Endothelial cell of hepatic sinusoid (primary cell): Measurements from ENCODE around the gene CYS1.

ENCODE experiments used
- in situ Hi-C: cut with HindIII; loops from 2 replicates; pipeline ENCODE4 v1.10.0; 2017; ENCODE audit warnings: low sequenced_read_pairs

The CYS1 gene

GRCh38 chr2:10053351-10053750 is 26.9 kb downstream of the CYS1 start:
- in situ Hi-C loops = no loop called here

GRCh38 chr2:10052216-10052615 is 28.0 kb downstream of the CYS1 start:
- in situ Hi-C loops = no loop called here

GRCh38 chr2:10048501-10049171 is 31.6 kb downstream of the CYS1 start:
- in situ Hi-C loops = no loop called here

DNA sequence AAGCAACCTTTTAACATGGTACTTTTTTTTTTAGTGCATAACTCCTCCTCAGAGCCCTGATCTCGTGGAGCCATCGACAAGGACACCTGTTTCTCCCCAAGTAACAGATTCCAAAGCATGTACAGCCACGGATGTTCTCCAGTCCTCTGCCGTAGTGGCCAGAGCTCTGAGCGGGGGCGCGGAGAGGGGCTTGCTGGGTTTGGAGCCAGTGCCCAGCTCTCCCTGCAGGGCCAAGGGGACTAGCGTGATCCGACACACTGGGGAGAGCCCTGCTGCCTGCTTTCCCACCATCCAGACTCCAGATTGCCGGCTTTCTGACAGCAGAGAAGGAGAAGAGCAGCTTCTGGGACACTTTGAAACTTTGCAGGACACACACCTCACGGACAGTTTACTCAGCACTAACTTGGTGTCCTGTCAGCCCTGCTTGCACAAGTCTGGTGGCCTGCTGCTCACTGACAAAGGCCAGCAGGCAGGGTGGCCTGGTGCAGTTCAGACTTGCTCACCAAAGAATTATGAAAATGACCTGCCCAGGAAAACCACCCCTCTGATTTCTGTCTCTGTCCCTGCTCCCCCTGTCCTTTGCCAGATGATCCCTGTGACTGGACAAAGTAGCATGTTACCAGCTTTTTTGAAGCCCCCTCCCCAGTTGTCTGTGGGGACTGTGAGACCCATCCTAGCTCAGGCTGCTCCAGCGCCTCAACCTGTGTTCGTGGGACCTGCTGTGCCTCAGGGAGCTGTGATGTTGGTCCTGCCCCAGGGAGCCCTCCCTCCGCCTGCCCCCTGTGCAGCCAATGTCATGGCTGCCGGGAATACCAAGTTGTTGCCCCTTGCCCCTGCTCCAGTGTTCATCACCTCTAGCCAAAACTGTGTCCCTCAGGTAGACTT is 32.4 kb downstream of the CYS1 start:
- in situ Hi-C loops = no loop called here

DNA sequence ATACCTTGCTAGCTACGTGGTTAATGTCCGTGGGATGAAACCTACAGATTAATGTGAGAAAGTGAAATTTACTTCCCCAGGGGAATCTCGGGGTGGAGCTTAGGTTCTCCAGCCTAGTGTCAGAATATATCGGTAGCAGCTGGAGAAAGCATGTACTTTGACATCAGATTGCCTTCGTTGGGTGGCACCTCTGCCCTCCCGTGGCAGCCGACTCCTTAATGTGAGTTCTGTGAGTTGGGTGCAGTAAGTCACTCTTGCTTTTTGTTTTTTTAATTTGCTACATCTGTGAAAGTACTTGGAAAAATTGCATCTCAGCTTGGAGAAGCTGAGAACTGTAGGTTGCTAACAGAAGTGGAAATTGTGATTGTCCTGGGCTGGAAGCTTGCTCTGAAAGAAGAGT is 33.3 kb downstream of the CYS1 start:
- in situ Hi-C loops = no loop called here

DNA sequence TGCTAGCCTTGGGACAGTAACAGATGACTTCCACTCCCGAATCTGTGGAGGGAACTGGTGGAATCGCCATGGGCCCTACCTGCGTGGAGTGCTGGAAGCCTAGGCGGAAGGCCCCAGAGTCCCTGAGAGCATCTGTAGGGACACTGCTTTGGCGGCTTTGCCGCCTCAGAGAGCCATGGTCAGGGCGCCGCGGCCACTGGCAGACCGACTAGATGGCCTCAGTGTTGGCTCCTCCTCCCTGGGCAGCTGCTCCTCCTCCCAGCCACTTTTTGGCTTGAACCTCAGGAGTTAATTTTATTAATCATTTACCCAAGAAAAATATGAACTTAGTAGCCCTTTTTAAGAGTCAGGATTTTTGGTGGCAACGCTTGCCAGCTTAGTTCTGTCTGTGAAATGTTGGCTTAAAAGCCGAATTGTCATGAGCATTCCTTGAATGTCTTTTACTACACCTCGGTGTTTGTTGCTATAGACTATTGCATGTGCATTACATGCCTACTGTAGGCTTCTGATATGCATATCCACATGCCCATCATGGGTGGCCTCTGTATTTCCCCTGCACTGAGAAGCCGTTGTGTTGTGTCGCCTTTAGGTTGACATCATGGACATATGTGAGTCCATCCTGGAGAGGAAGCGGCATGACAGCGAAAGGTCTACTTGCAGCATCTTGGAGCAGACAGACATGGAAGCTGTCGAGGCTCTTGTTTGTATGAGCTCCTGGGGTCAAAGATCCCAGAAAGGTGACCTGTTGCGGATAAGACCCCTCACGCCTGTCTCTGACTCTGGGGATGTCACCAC is 34.5 kb downstream of the CYS1 start:
- in situ Hi-C loops = no loop called here

GRCh38 chr2:10043906-10044601 is 36.2 kb downstream of the CYS1 start:
- in situ Hi-C loops = loop anchor here (5.0 kb wide), 2 partner anchors 53 to 232 kb away; no protein-coding TSS in a partner anchor

GRCh38 chr2:10043256-10043905 is 36.8 kb downstream of the CYS1 start, which contains the start of gene KLF11:
KLF11 (plus strand) TSS chr2:10043550; CDS start chr2:10043717, 167 bp downstream.
- in situ Hi-C loops = loop anchor here (5.0 kb wide), 2 partner anchors 54 to 231 kb away; no protein-coding TSS in a partner anchor

GRCh38 chr2:10042301-10043161 is 37.7 kb downstream of the CYS1 start:
- in situ Hi-C loops = loop anchor here (5.0 kb wide), 2 partner anchors 55 to 230 kb away; no protein-coding TSS in a partner anchor

GRCh38 chr2:10041711-10042110 is 38.5 kb downstream of the CYS1 start:
- in situ Hi-C loops = loop anchor here (5.0 kb wide), 2 partner anchors 56 to 229 kb away; no protein-coding TSS in a partner anchor

DNA sequence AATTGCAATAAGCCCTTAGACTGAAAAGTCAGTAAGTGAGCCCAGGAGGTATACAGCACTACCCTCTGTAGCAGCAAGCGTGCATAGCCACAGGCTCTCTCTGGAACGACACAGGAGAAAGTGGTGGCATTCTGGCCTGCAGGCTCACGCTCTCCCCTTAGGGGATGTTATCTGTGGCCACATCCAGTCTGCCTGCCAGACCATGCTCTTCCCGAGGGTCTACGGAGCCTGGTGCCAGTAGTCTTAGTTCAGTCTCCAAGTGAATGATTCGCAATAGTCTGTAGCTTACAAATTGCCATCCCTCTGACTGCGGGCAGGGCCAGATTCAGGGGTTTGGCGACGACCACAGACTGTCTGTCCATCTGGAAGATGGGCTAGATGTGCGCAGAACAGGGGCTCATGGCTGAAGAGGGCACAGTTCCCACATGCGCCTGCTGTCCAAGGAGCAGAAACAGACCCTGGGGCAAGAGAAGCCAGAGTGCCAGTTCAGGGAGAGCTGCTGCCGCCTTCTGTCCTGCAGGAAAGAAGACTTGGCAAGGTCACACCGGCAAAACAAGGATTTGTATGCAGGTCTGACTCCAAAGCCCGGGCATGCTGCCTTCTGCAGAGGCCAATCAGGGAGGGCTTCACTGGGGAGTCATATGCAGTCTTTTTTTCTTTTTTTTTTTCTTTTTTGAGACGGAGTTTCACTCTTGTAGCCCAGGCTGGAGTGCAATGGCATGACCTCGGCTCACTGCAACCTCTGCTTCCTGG is 40.4 kb downstream of the CYS1 start:
- in situ Hi-C loops = loop anchor here (5.0 kb wide), 2 partner anchors 57 to 228 kb away; no protein-coding TSS in a partner anchor

- in situ Hi-C loops = no loop called here
Measured at GRCh38 chr2:10038716-10039115, 41.5 kb downstream of the CYS1 start.

DNA sequence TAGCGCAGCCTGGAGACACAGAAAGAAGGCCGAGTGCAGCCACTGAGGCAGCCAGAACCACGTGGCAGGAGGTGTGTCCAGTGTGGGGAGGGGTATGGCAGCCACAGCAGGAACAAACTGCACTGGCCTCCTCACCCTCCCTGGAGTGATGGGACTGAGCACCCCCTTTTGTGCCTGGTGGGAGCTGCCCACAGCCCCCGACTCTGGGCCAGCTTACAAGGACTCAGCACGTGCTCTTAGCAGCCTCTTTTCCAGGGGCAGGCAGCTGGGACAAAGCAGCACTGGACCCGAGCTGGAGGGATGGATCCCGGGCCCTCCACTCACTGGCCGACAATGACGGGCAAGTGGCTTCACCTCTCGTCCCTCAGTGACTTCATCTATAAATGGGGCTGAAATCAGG is 42.1 kb downstream of the CYS1 start:
- in situ Hi-C loops = no loop called here

GRCh38 chr2:10036095-10036884 is 43.9 kb downstream of the CYS1 start:
- in situ Hi-C loops = no loop called here

- in situ Hi-C loops = no loop called here
Measured at GRCh38 chr2:10035633-10036032, 44.6 kb downstream of the CYS1 start.

DNA sequence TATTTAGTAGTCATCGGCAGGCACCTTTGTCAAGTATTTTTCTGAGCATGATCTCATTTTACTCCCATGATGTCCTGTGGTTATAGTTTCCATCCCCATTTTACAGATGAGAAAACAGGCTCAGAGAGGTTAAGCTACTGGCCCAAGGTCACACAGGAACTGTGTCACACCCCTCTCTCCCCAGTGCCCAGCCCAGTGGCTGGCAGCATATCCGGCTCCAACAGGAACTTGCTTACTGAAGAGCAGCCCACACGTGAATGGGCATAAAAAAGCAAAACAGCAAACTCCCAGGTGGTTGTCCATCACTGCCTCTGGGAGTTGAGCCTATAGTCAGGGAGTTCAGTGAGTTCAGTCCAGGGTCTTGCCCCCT is 45.2 kb downstream of the CYS1 start:
- in situ Hi-C loops = no loop called here

GRCh38 chr2:10034333-10035052 is 45.7 kb downstream of the CYS1 start:
- in situ Hi-C loops = no loop called here
